Activated CD8-positive, alpha-beta memory T cell treated with anti-CD3 and anti-CD28 coated beads, Interleukin-2, amount 10 ng/mL, durations not matched to agents 7 days and 5 days (primary cell): ENCODE data around the gene GNPDA1. TPM values are rescaled to one million over a fixed set of nuclear protein-coding genes. Genes with fewer than 3 reads are reported as not detected.

ENCODE experiments used
- ATAC-seq: fragments of 150-1000 bp; cut with Tn5 transposase; one replicate; pipeline ENCODE4 v1.10.0; 2021; ENCODE audit warnings: moderate library complexity
- CTCF ChIA-PET: fragments of 350-600 bp; sonication (Branson Sonifier 250); formaldehyde crosslinking; loops from one replicate; lab custom pipeline; 2021; ENCODE audit warnings: antibody characterized with exemption; lab: Charles Lee
- DNase-seq: peaks from one replicate; pipeline ENCODE4 v3.0.0-alpha.2; 2020
- H3K27ac Mint-ChIP-seq: one replicate; pipeline ENCODE4 v1.8.0; 2021; ENCODE audit warnings: mild to moderate bottlenecking, mixed read lengths
- H3K27me3 Mint-ChIP-seq: one replicate; pipeline ENCODE4 v1.8.0; 2021; ENCODE audit warnings: mixed read lengths
- H3K36me3 Mint-ChIP-seq: one replicate; pipeline ENCODE4 v1.8.0; 2021; ENCODE audit warnings: mild to moderate bottlenecking, mixed read lengths
- H3K4me1 Mint-ChIP-seq: one replicate; pipeline ENCODE4 v1.8.0; 2021; ENCODE audit warnings: mixed read lengths
- H3K4me3 Mint-ChIP-seq: one replicate; pipeline ENCODE4 v1.8.0; 2021; ENCODE audit warnings: mild to moderate bottlenecking, moderate library complexity, mixed read lengths
- H3K9me3 Mint-ChIP-seq: one replicate; pipeline ENCODE4 v1.8.0; 2022; ENCODE audit warnings: low read depth, mixed read lengths
- total RNA-seq, 2 experiments: library from RNA; stranded (reverse); gene quantifications; one replicate each; pipeline ENCODE4 v1.2.3, GENCODE V29; 2021

The GNPDA1 gene
- total RNA-seq, 2 experiments from 2014 or later = 7.7 to 10.0 TPM

- CTCF ChIA-PET = interaction anchor here (0.8 to 7.7 kb wide), 21 partner anchors 9 to 379 kb away, joined by 3 to 72 read pairs (median 6); partner anchors contain the start of genes NDFIP1, RELL2 and RNF14
- H3K4me1 Mint-ChIP-seq = peaks cover 64% of the 10 kb centered on the region
- DNase-seq = peak; percentile 73
- H3K9me3 Mint-ChIP-seq = peaks cover 7% of the 10 kb centered on the region
- ATAC-seq = peak; percentile 58
- peak overlapping the region; percentile 87 for H3K27ac Mint-ChIP-seq
- peaks cover 14% of the 10 kb centered on the region for H3K27me3 Mint-ChIP-seq
- H3K36me3 Mint-ChIP-seq = peaks cover 8% of the 10 kb centered on the region
- peak overlapping the region; percentile 46 for H3K4me3 Mint-ChIP-seq
Observed at GRCh38 chr5:142015781-142016533, 3.1 kb upstream of the GNPDA1 start.

GRCh38 chr5:142014911-142015584 is 2.2 kb upstream of the GNPDA1 start:
- peaks cover 1% of the 10 kb centered on the region for H3K9me3 Mint-ChIP-seq
- DNase-seq = peak; percentile 52
- peaks cover 64% of the 10 kb centered on the region for H3K4me1 Mint-ChIP-seq
- no peak overlapping the region for H3K4me3 Mint-ChIP-seq
- peak overlapping the region; percentile 87 for H3K27ac Mint-ChIP-seq
- CTCF ChIA-PET = interaction anchor here (0.5 to 7.7 kb wide), 14 partner anchors 8 to 378 kb away, joined by 3 to 72 read pairs (median 6); partner anchors contain the start of genes NDFIP1, RELL2 and RNF14
- H3K27me3 Mint-ChIP-seq = peaks cover 10% of the 10 kb centered on the region
- peaks cover 3% of the 10 kb centered on the region for H3K36me3 Mint-ChIP-seq
- peak; percentile 24 for ATAC-seq

GRCh38 chr5:142013734-142014521 is 1.1 kb upstream of the GNPDA1 start:
- Mint-ChIP-seq H3K27me3 (peaks cover 9% of the 10 kb centered on the region), H3K9me3 (no peaks in the 10 kb centered on the region), H3K4me3 (peak overlapping the region; percentile 74), H3K27ac (no peak overlapping the region), H3K36me3 (peaks cover 3% of the 10 kb centered on the region), H3K4me1 (peaks cover 61% of the 10 kb centered on the region)
- DNase-seq = no peak
- no peak for ATAC-seq
- CTCF ChIA-PET = interaction anchor here (0.5 to 7.7 kb wide), 11 partner anchors 11 to 129 kb away, joined by 3 to 72 read pairs (median 12); partner anchors contain the start of genes NDFIP1 and RNF14

GRCh38 chr5:142012186-142012785 is 541 bp downstream of the GNPDA1 start:
- Mint-ChIP-seq H3K36me3 (peaks cover 9% of the 10 kb centered on the region), H3K4me3 (peak overlapping the region; percentile 60), H3K27me3 (peaks cover 14% of the 10 kb centered on the region), H3K9me3 (no peaks in the 10 kb centered on the region), H3K27ac (no peak overlapping the region), H3K4me1 (peaks cover 57% of the 10 kb centered on the region)
- DNase-seq (peak; percentile 60), ATAC-seq (no peak)
- CTCF ChIA-PET = interaction anchor here (0.8 to 7.7 kb wide), 17 partner anchors 13 to 320 kb away, joined by 3 to 72 read pairs (median 5); partner anchors contain the start of genes NDFIP1 and RNF14

GRCh38 chr5:142011572-142012185 is 1.1 kb downstream of the GNPDA1 start:
- Mint-ChIP-seq H3K4me1 (peaks cover 58% of the 10 kb centered on the region), H3K27ac (no peak overlapping the region), H3K27me3 (peaks cover 14% of the 10 kb centered on the region), H3K9me3 (no peaks in the 10 kb centered on the region), H3K36me3 (peaks cover 13% of the 10 kb centered on the region), H3K4me3 (peak overlapping the region; percentile 60)
- DNase-seq (no peak), ATAC-seq (no peak)
- CTCF ChIA-PET = interaction anchor here (0.8 to 7.7 kb wide), 16 partner anchors 13 to 319 kb away, joined by 3 to 72 read pairs (median 6); partner anchors contain the start of genes NDFIP1 and RNF14

GRCh38 chr5:142009886-142010285 is 2.9 kb downstream of the GNPDA1 start:
- Mint-ChIP-seq H3K27me3 (peaks cover 16% of the 10 kb centered on the region), H3K36me3 (peaks cover 17% of the 10 kb centered on the region), H3K9me3 (no peaks in the 10 kb centered on the region), H3K4me1 (peaks cover 51% of the 10 kb centered on the region), H3K27ac (no peak overlapping the region), H3K4me3 (no peak overlapping the region)
- DNase-seq (peak; percentile 5), ATAC-seq (no peak)
- CTCF ChIA-PET = interaction anchor here (0.9 to 7.7 kb wide), 5 partner anchors 9 to 373 kb away, joined by 3 to 42 read pairs (median 3); partner anchors contain the start of genes HDAC3, NDFIP1 and RELL2

GRCh38 chr5:142008813-142009212 is 4.0 kb downstream of the GNPDA1 start:
- no peaks in the 10 kb centered on the region for H3K9me3 Mint-ChIP-seq

GRCh38 chr5:142007237-142007544 is 5.6 kb downstream of the GNPDA1 start:
- peaks cover 34% of the 10 kb centered on the region for H3K4me1 Mint-ChIP-seq
- peaks cover 17% of the 10 kb centered on the region for H3K36me3 Mint-ChIP-seq
- H3K27me3 Mint-ChIP-seq = peaks cover 14% of the 10 kb centered on the region
- H3K4me3 Mint-ChIP-seq = peak overlapping the region; percentile 6
- no peaks in the 10 kb centered on the region for H3K9me3 Mint-ChIP-seq
- DNase-seq = no peak
- peak overlapping the region; percentile 72 for H3K27ac Mint-ChIP-seq
- CTCF ChIA-PET = interaction anchor here (0.7 to 2.3 kb wide), 14 partner anchors 9 to 138 kb away, joined by 3 to 12 read pairs (median 4); partner anchors contain the start of genes DELE1, NDFIP1 and RNF14
- ATAC-seq = peak; percentile 56

More at GRCh38 chr5:142008813-142009212, 4.0 kb downstream of the GNPDA1 start:
- ATAC-seq (no peak), DNase-seq (no peak)
- CTCF ChIA-PET = interaction anchor here (1.0 kb wide), 1 partner anchor 8 kb away, joined by 4 read pairs; no protein-coding TSS in a partner anchor
- H3K27me3 Mint-ChIP-seq = peaks cover 14% of the 10 kb centered on the region
- H3K27ac Mint-ChIP-seq = no peak overlapping the region
- H3K36me3 Mint-ChIP-seq = peaks cover 17% of the 10 kb centered on the region
- no peak overlapping the region for H3K4me3 Mint-ChIP-seq
- peaks cover 44% of the 10 kb centered on the region for H3K4me1 Mint-ChIP-seq

- Mint-ChIP-seq H3K27ac (peak overlapping the region; percentile 72), H3K4me1 (peaks cover 31% of the 10 kb centered on the region), H3K27me3 (peaks cover 14% of the 10 kb centered on the region), H3K4me3 (peak overlapping the region; percentile 6), H3K36me3 (peaks cover 17% of the 10 kb centered on the region), H3K9me3 (no peaks in the 10 kb centered on the region)
- DNase-seq (peak; percentile 77), ATAC-seq (peak; percentile 85)
- CTCF ChIA-PET = interaction anchor here (0.7 to 2.3 kb wide), 14 partner anchors 9 to 138 kb away, joined by 3 to 12 read pairs (median 4); partner anchors contain the start of genes DELE1, NDFIP1 and RNF14
Observed at GRCh38 chr5:142006363-142007236, 6.2 kb downstream of the GNPDA1 start.

GRCh38 chr5:142003266-142003800 is 9.5 kb downstream of the GNPDA1 start:
- no peaks in the 10 kb centered on the region for H3K9me3 Mint-ChIP-seq
- DNase-seq (no peak), ATAC-seq (no peak)
- H3K27me3 Mint-ChIP-seq = peaks cover 7% of the 10 kb centered on the region
- H3K27ac Mint-ChIP-seq = no peak overlapping the region
- H3K4me1 Mint-ChIP-seq = peaks cover 30% of the 10 kb centered on the region
- H3K36me3 Mint-ChIP-seq = peaks cover 19% of the 10 kb centered on the region
- CTCF ChIA-PET = interaction anchor here (2.0 kb wide), 1 partner anchor 140 kb away, joined by 6 read pairs; no protein-coding TSS in a partner anchor
- no peak overlapping the region for H3K4me3 Mint-ChIP-seq
